HG02852 (cell line): ENCODE results near the gene UBE2E1.

Experiments used
- ATAC-seq: cut with Tn5 transposase; IDR thresholded peaks from one replicate; pipeline ENCODE4 v1.9.1; 2021; ENCODE audit warnings: mild to moderate bottlenecking, moderate library complexity; ENCODE audit not compliant: unreplicated experiment

The UBE2E1 gene

GRCh38 chr3:23805633-23806533 is at the start of gene UBE2E1:
UBE2E1 (plus strand) TSS chr3:23805955; CDS start chr3:23807270, 1,315 bp downstream.
- peak; percentile 68 for ATAC-seq

- no peak for ATAC-seq
These were observed 49.4 kb upstream of the UBE2E1 start for GRCh38 chr3:23756206-23756840.

- no peak for ATAC-seq
These were observed 47.4 kb upstream of the UBE2E1 start for GRCh38 chr3:23758253-23758838.

GRCh38 chr3:23760325-23760724 is 45.4 kb upstream of the UBE2E1 start:
- peak; percentile 1 for ATAC-seq

GRCh38 chr3:23760871-23761373 is 44.8 kb upstream of the UBE2E1 start:
- ATAC-seq, result peak; percentile 47

GRCh38 chr3:23761440-23761896 is 44.3 kb upstream of the UBE2E1 start:
- ATAC-seq, result peak; percentile 35

GRCh38 chr3:23762214-23762613 is 43.5 kb upstream of the UBE2E1 start:
- ATAC-seq, result peak; percentile 82

GRCh38 chr3:23762759-23763477 is 42.8 kb upstream of the UBE2E1 start:
- ATAC-seq, result no peak

- no peak for ATAC-seq
These were observed 41.3 kb upstream of the UBE2E1 start for GRCh38 chr3:23764407-23764806.

GRCh38 chr3:23767546-23767945 is 38.2 kb upstream of the UBE2E1 start:
- no peak for ATAC-seq

GRCh38 chr3:23775254-23775909 is 30.4 kb upstream of the UBE2E1 start:
- no peak for ATAC-seq

GRCh38 chr3:23776352-23776891 is 29.3 kb upstream of the UBE2E1 start:
- ATAC-seq, result no peak

- no peak for ATAC-seq
These were observed 27.3 kb upstream of the UBE2E1 start for GRCh38 chr3:23778446-23778845.

GRCh38 chr3:23779841-23780240 is 25.9 kb upstream of the UBE2E1 start:
- ATAC-seq, result no peak

GRCh38 chr3:23781051-23781450 is 24.7 kb upstream of the UBE2E1 start:
- ATAC-seq, result no peak

GRCh38 chr3:23781871-23782270 is 23.9 kb upstream of the UBE2E1 start:
- no peak for ATAC-seq

GRCh38 chr3:23785097-23785645 is 20.6 kb upstream of the UBE2E1 start:
- no peak for ATAC-seq

GRCh38 chr3:23785882-23786281 is 19.9 kb upstream of the UBE2E1 start:
- ATAC-seq, result no peak

GRCh38 chr3:23791678-23792077 is 14.1 kb upstream of the UBE2E1 start:
- ATAC-seq, result no peak
